GM23338 (cell line): ENCODE results near the gene UNC80. TPM values are rescaled to one million over a fixed set of nuclear protein-coding genes. Genes with fewer than 3 reads are reported as not detected.
A peak's percentile ranks its signal among the peaks of the same experiment; 100 is the strongest.

ENCODE experiments used
- ATAC-seq: fragments of 200-7000 bp; cut with Tn5 transposase; 3 replicates; pipeline ENCODE4 v1.9.1; 2020
- DNase-seq: peaks from one replicate; pipeline ENCODE4 v3.0.0-alpha.2; 2015; ENCODE audit warnings: low spot score
- H2AFZ ChIP-seq: fragments of 200-600 bp; sonication (generic); 2 replicates; pipeline ENCODE4 v1.8.0; 2016; ENCODE audit warnings: antibody characterized with exemption, mild to moderate bottlenecking, moderate library complexity
- H3F3A ChIP-seq: fragments of 200-600 bp; sonication (generic); replicated peaks from 2 replicates; pipeline ENCODE4 v1.8.0; 2017; ENCODE audit warnings: antibody characterized with exemption, mixed run types, low read depth
- H3K27ac ChIP-seq: fragments of 200-600 bp; sonication (generic); 2 replicates; pipeline ENCODE4 v1.6.1; 2016; ENCODE audit warnings: low read depth
- H3K27me3 ChIP-seq: fragments of 200-600 bp; sonication (generic); 2 replicates; pipeline ENCODE4 v1.8.0; 2016; ENCODE audit warnings: mild to moderate bottlenecking, mixed run types, moderate library complexity; ENCODE audit not compliant: insufficient read depth
- H3K36me3 ChIP-seq: fragments of 200-600 bp; sonication (generic); 2 replicates; pipeline ENCODE4 v1.8.0; 2016; ENCODE audit warnings: mild to moderate bottlenecking; ENCODE audit not compliant: insufficient read depth
- H3K4me1 ChIP-seq: fragments of 200-600 bp; sonication (generic); 2 replicates; pipeline ENCODE4 v1.8.0; 2016; ENCODE audit warnings: mild to moderate bottlenecking, moderate library complexity; ENCODE audit not compliant: insufficient read depth
- H3K4me2 ChIP-seq: fragments of 200-600 bp; sonication (generic); 2 replicates; pipeline ENCODE4 v1.7.1; 2017; ENCODE audit warnings: mixed run types
- H3K4me3 ChIP-seq: fragments of 200-600 bp; sonication (generic); 2 replicates; pipeline ENCODE4 v1.6.1; 2016; ENCODE audit warnings: mixed run types
- H3K79me2 ChIP-seq: fragments of 200-600 bp; sonication (generic); replicated peaks from 2 replicates; pipeline ENCODE4 v1.8.0; 2017; ENCODE audit warnings: mild to moderate bottlenecking; ENCODE audit not compliant: insufficient read depth
- H3K9me2 ChIP-seq: fragments of 200-600 bp; sonication (generic); 2 replicates; pipeline ENCODE4 v1.8.0; 2017; ENCODE audit not compliant: insufficient read depth
- H4K20me1 ChIP-seq: fragments of 200-600 bp; sonication (generic); replicated peaks from 2 replicates; pipeline ENCODE4 v1.8.0; 2017; ENCODE audit warnings: mild to moderate bottlenecking; ENCODE audit not compliant: insufficient read depth
- H3K27ac Mint-ChIP-seq: 2 replicates; pipeline ENCODE4 v1.8.0; 2020; ENCODE audit warnings: inconsistent platforms, mild to moderate bottlenecking, moderate library complexity, mixed read lengths
- H3K27me3 Mint-ChIP-seq: 3 replicates; pipeline ENCODE4 v1.8.0; 2022; ENCODE audit warnings: low read depth, mild to moderate bottlenecking, moderate library complexity, mixed read lengths, inconsistent platforms; ENCODE audit not compliant: insufficient read depth, poor library complexity
- H3K36me3 Mint-ChIP-seq: 3 replicates; pipeline ENCODE4 v1.8.0; 2021; ENCODE audit warnings: low read depth, mild to moderate bottlenecking, inconsistent platforms, moderate library complexity, mixed read lengths
- H3K4me1 Mint-ChIP-seq: 3 replicates; pipeline ENCODE4 v1.8.0; 2020; ENCODE audit warnings: mild to moderate bottlenecking, inconsistent platforms, mixed read lengths
- H3K4me3 Mint-ChIP-seq: 3 replicates; pipeline ENCODE4 v1.8.0; 2021; ENCODE audit warnings: moderate library complexity, mild to moderate bottlenecking, inconsistent platforms, mixed read lengths
- H3K9me3 Mint-ChIP-seq: 3 replicates; pipeline ENCODE4 v1.8.0; 2020; ENCODE audit warnings: moderate library complexity, mild to moderate bottlenecking, inconsistent platforms, mixed read lengths
- CREB1 ChIP-seq: fragments of 250-450 bp; sonication (Bioruptor Pico); IDR thresholded peaks from 2 replicates; pipeline ENCODE4 v1.5.0; 2020; ENCODE audit warnings: low read depth, mild to moderate bottlenecking, moderate library complexity
- CTCF ChIP-seq, 2 experiments: fragments of 200-600 bp in 1 of 2; sonication (generic) in 1 of 2; conservative IDR thresholded peaks; 2 replicates each; pipeline versions ENCODE4 v1.5.1 to v1.6.1; 2016 to 2017; ENCODE audit warnings: antibody characterized with exemption in 2 of 2, low read depth in 2 of 2, mild to moderate bottlenecking in 2 of 2, moderate library complexity in 1 of 2
- EZH2phosphoT487 ChIP-seq: fragments of 200-600 bp; sonication (generic); IDR thresholded peaks from one replicate; pipeline ENCODE4 v1.8.1; 2018; ENCODE audit warnings: antibody characterized with exemption; ENCODE audit not compliant: unreplicated experiment
- JUNB ChIP-seq: IDR thresholded peaks from one replicate; pipeline ENCODE4 v1.6.1; 2016; ENCODE audit warnings: antibody characterized with exemption; ENCODE audit not compliant: unreplicated experiment
- NANOG ChIP-seq: IDR thresholded peaks from 2 replicates; pipeline ENCODE4 v1.6.1; 2016; ENCODE audit warnings: antibody characterized with exemption, borderline replicate concordance
- POLR2AphosphoS5 ChIP-seq: IDR thresholded peaks from 2 replicates; pipeline ENCODE4 v1.6.1; 2016; ENCODE audit warnings: antibody characterized with exemption, low read depth
- STAT1 ChIP-seq: IDR thresholded peaks from one replicate; pipeline ENCODE4 v1.6.1; 2016; ENCODE audit warnings: antibody characterized with exemption; ENCODE audit not compliant: unreplicated experiment
- ZNF331 ChIP-seq: fragments of 250-450 bp; sonication (Bioruptor Pico); IDR thresholded peaks from 2 replicates; pipeline ENCODE4 v1.5.0; 2020; ENCODE audit warnings: low read depth, mild to moderate bottlenecking, moderate library complexity
- polyA plus RNA-seq: library from polyadenylated mRNA; unstranded; fragments of >200 nt; fragmentation: Nextera tagmentation; extraction: Ambion mirVana; gene quantifications from 2 replicates; pipeline ENCODE4 v1.2.1, GENCODE V29; 2016
- total RNA-seq: library from RNA; depleted of rRNA; stranded (reverse); fragments of >200 nt; shearing (Covaris generic); gene quantifications from 2 replicates; pipeline ENCODE4 v1.2.3, GENCODE V29; 2014
- TF ChIP-seq, protein P1 (sequence below): fragments of 250-450 bp; sonication (Bioruptor Pico); IDR thresholded peaks from 2 replicates; pipeline ENCODE4 v1.5.0; 2020; ENCODE audit warnings: mild to moderate bottlenecking, moderate library complexity

The UNC80 gene
- total and polyA plus RNA-seq, 2 experiments from 2014 or later = 0.11 to 1.5 TPM

- TF ChIP-seq, protein P1, sequence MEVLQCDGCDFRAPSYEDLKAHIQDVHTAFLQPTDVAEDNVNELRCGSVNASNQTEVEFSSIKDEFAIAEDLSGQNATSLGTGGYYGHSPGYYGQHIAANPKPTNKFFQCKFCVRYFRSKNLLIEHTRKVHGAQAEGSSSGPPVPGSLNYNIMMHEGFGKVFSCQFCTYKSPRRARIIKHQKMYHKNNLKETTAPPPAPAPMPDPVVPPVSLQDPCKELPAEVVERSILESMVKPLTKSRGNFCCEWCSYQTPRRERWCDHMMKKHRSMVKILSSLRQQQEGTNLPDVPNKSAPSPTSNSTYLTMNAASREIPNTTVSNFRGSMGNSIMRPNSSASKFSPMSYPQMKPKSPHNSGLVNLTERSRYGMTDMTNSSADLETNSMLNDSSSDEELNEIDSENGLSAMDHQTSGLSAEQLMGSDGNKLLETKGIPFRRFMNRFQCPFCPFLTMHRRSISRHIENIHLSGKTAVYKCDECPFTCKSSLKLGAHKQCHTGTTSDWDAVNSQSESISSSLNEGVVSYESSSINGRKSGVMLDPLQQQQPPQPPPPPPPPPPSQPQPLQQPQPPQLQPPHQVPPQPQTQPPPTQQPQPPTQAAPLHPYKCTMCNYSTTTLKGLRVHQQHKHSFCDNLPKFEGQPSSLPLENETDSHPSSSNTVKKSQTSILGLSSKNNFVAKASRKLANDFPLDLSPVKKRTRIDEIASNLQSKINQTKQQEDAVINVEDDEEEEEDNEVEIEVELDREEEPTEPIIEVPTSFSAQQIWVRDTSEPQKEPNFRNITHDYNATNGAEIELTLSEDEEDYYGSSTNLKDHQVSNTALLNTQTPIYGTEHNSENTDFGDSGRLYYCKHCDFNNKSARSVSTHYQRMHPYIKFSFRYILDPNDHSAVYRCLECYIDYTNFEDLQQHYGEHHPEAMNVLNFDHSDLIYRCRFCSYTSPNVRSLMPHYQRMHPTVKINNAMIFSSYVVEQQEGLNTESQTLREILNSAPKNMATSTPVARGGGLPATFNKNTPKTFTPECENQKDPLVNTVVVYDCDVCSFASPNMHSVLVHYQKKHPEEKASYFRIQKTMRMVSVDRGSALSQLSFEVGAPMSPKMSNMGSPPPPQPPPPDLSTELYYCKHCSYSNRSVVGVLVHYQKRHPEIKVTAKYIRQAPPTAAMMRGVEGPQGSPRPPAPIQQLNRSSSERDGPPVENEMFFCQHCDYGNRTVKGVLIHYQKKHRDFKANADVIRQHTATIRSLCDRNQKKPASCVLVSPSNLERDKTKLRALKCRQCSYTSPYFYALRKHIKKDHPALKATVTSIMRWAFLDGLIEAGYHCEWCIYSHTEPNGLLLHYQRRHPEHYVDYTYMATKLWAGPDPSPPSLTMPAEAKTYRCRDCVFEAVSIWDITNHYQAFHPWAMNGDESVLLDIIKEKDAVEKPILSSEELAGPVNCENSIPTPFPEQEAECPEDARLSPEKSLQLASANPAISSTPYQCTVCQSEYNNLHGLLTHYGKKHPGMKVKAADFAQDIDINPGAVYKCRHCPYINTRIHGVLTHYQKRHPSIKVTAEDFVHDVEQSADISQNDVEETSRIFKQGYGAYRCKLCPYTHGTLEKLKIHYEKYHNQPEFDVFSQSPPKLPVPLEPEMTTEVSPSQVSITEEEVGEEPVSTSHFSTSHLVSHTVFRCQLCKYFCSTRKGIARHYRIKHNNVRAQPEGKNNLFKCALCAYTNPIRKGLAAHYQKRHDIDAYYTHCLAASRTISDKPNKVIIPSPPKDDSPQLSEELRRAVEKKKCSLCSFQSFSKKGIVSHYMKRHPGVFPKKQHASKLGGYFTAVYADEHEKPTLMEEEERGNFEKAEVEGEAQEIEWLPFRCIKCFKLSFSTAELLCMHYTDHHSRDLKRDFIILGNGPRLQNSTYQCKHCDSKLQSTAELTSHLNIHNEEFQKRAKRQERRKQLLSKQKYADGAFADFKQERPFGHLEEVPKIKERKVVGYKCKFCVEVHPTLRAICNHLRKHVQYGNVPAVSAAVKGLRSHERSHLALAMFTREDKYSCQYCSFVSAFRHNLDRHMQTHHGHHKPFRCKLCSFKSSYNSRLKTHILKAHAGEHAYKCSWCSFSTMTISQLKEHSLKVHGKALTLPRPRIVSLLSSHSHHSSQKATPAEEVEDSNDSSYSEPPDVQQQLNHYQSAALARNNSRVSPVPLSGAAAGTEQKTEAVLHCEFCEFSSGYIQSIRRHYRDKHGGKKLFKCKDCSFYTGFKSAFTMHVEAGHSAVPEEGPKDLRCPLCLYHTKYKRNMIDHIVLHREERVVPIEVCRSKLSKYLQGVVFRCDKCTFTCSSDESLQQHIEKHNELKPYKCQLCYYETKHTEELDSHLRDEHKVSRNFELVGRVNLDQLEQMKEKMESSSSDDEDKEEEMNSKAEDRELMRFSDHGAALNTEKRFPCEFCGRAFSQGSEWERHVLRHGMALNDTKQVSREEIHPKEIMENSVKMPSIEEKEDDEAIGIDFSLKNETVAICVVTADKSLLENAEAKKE = no peak
Measured at GRCh38 chr2:209900638-209901037, 129.0 kb downstream of the UNC80 start (continued).

DNA sequence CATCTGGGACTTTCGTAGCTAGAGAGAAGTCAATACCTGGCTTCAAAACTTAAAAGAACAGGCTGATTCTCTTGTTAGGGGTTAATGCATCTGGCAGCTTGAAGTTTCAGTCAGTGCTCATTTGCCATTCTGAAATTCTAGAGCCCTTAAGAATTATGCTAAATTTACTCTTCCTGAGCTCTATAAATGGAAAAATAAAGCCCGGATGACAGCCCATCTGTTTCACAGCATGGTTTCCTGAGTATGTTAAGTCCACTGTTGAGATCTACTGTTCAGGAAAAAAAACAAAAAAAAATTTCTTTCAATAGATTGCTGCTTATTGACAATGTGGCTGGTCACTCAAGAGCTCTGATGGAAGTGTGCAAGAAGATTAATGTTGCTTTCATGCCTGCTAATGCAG lies 129.5 kb downstream of the UNC80 start:
- H3K4me3 ChIP-seq = no peak overlapping the region
- no peaks in the 10 kb centered on the region for H4K20me1 ChIP-seq
- H3K9me2 ChIP-seq = 0 out of 2 replicates have a peak, but pooled peaks cover 4% of the 10 kb centered on the region
- H3K36me3 ChIP-seq = no peaks in the 10 kb centered on the region
- Mint-ChIP-seq H3K36me3 (no peaks in the 10 kb centered on the region), H3K27me3 (no peaks in the 10 kb centered on the region), H3K27ac (no peak overlapping the region), H3K9me3 (no peaks in the 10 kb centered on the region; the same call in 2 of the 3 replicates), H3K4me3 (no peak overlapping the region), H3K4me1 (no peaks in the 10 kb centered on the region)
- no peaks in the 10 kb centered on the region for H3F3A ChIP-seq
- ATAC-seq = no peak
- H3K4me1 ChIP-seq = no peaks in the 10 kb centered on the region
- H3K27ac ChIP-seq = no peak overlapping the region
- 0 out of 2 replicates have a peak overlapping the region, but pooled peaks have one; percentile 10 for H2AFZ ChIP-seq
- H3K79me2 ChIP-seq = no peaks in the 10 kb centered on the region
- no peak overlapping the region for H3K4me2 ChIP-seq
- no peaks in the 10 kb centered on the region for H3K27me3 ChIP-seq
- DNase-seq = no peak
- TF ChIP-seq, protein P1 = no peak
- TF ChIP-seq NANOG (no peak), ZNF331 (CRISPR knock-in tag) (no peak), JUNB (no peak), CREB1 (CRISPR knock-in tag) (no peak), POLR2AphosphoS5 (no peak), STAT1 (no peak), CTCF (conservative IDR thresholded peaks at IDR 0.05; ENCODE audit: low read depth in 2 of 2) (no peak), EZH2phosphoT487 (no peak)
